ENCODE data around the gene C18orf32.
"Not testable (repeated sequence)": the region's sequence is repeated elsewhere in the genome, so short reads cannot be mapped to it uniquely, and the experiment has no call there.

Gene C18orf32

GRCh38 chr18:49456794-49457193 lies 30.2 kb downstream of the C18orf32 start:
- no peak for TF ChIP-seq CTCF (IDR thresholded peaks at IDR 0.05; ENCODE audit: low read length, missing control alignments)
- no peak overlapping the region for H3K4me3 ChIP-seq (replicated peaks; ENCODE audit: low read depth, low read length)
- peak; percentile 38 for DNase-seq (ENCODE audit: low read depth)

- DNase-seq (ENCODE audit: low read depth); H3K4me3 ChIP-seq (replicated peaks; ENCODE audit: low read depth, low read length): not testable (repeated sequence)
Measured at GRCh38 chr18:49452534-49452933, 34.5 kb downstream of the C18orf32 start.

- peak; percentile 84 for DNase-seq (ENCODE audit: low read depth)
- peak; percentile 64 for TF ChIP-seq CTCF (IDR thresholded peaks at IDR 0.05; ENCODE audit: low read length, missing control alignments)
Measured at GRCh38 chr18:49447810-49448745, 39.0 kb downstream of the C18orf32 start.

GRCh38 chr18:49446481-49446880 lies 40.6 kb downstream of the C18orf32 start:
- DNase-seq (ENCODE audit: low read depth), result no peak
- no peak for TF ChIP-seq CTCF (IDR thresholded peaks at IDR 0.05; ENCODE audit: low read length, missing control alignments)
- H3K4me3 ChIP-seq (replicated peaks; ENCODE audit: low read depth, low read length), result no peak overlapping the region

More at GRCh38 chr18:49447810-49448745, 39.0 kb downstream of the C18orf32 start:
- H3K4me3 ChIP-seq (replicated peaks; ENCODE audit: low read depth, low read length), result no peak overlapping the region

- TF ChIP-seq CTCF (IDR thresholded peaks at IDR 0.05; ENCODE audit: low read length, missing control alignments), result no peak
- H3K4me3 ChIP-seq (replicated peaks; ENCODE audit: low read depth, low read length), result no peak overlapping the region
- DNase-seq (ENCODE audit: low read depth), result no peak
Measured at GRCh38 chr18:49444581-49444980, 42.5 kb downstream of the C18orf32 start.

GRCh38 chr18:49443837-49444236 lies 43.2 kb downstream of the C18orf32 start:
- no peak overlapping the region for H3K4me3 ChIP-seq (replicated peaks; ENCODE audit: low read depth, low read length)
- DNase-seq (ENCODE audit: low read depth), result no peak
- no peak for TF ChIP-seq CTCF (IDR thresholded peaks at IDR 0.05; ENCODE audit: low read length, missing control alignments)

GRCh38 chr18:49441338-49441938 lies 45.6 kb downstream of the C18orf32 start:
- no peak for TF ChIP-seq CTCF (IDR thresholded peaks at IDR 0.05; ENCODE audit: low read length, missing control alignments)
- DNase-seq (ENCODE audit: low read depth), result no peak
- no peak overlapping the region for H3K4me3 ChIP-seq (replicated peaks; ENCODE audit: low read depth, low read length)
